Frontal cortex (tissue), 4 donors: ENCODE data around the gene STRIT1. TPM values are rescaled to one million over a fixed set of nuclear protein-coding genes. Genes with fewer than 3 reads are reported as not detected.

Source experiments
- DNase-seq, 2 donors: peaks; one replicate each; pipeline ENCODE4 v3.0.0; 2012; ENCODE audit warnings: low spot score in 2 of 2
- FAIRE-seq: peaks from 2 replicates; lab custom pipeline; 2012; peaks lifted over from hg19 to GRCh38; lab: Jason Lieb, UNC
- total RNA-seq: library from RNA; depleted of rRNA; stranded (reverse); fragments of >200 nt; gene quantifications from one replicate; pipeline ENCODE4 v1.2.3, GENCODE V29; 2014
- donor health status: control.
- donor health status: control.
- donor health status: control.

The STRIT1 gene
- total RNA-seq, 1 donor from 2014 or later, result 0.82 TPM

DNA sequence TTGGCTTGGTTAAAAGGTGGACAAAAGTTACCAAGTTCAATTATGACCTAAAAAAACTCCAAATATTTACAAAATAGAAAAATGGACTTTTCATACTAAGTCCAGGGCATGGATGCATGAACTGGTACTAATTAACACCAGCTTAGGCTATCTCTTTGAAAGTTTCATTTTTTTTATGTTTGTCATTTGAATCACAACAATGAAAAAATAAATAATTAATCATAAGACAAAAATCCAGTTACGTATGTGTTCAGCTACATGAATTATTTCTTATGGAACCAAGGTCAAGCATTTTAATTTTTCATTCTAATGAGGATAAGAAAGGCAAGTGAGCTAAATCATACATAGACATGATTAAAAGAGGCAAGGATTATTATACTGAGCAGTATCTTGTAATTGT is 23.7 kb upstream of the STRIT1 start:
- no peak for FAIRE-seq

GRCh38 chr3:155316426-155316825 is 22.9 kb upstream of the STRIT1 start:
- DNase-seq, result no peak
- FAIRE-seq, result no peak

More for the DNA sequence above, 23.7 kb upstream of the STRIT1 start:
- DNase-seq, result no peak

- FAIRE-seq, result no peak
- DNase-seq, result no peak
Measured at GRCh38 chr3:155313916-155314315, 20.4 kb upstream of the STRIT1 start.

DNA sequence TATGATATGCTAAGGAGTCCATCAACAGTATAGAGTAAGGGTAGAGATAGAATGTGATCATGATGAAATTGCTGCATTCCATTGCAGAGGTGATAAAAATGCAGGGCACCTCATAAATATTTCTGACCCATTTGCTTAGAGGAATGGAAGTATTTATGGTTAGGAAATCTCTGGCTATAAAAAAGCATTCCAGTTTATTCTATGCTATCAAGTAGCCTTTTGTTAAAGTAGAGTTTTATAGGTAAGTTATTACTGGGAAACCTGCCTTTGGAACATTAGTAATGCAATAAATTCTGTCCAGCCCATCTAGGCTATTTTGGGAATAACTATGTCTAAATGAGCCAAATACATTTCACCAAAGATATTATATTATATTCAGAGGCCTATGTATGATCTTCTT is 19.8 kb upstream of the STRIT1 start:
- FAIRE-seq (no peak), DNase-seq (no peak)

- no peak for DNase-seq
- FAIRE-seq, result no peak
Measured at GRCh38 chr3:155312781-155313180, 19.3 kb upstream of the STRIT1 start.

GRCh38 chr3:155309581-155309980 is 16.1 kb upstream of the STRIT1 start:
- DNase-seq (no peak), FAIRE-seq (no peak)

DNA sequence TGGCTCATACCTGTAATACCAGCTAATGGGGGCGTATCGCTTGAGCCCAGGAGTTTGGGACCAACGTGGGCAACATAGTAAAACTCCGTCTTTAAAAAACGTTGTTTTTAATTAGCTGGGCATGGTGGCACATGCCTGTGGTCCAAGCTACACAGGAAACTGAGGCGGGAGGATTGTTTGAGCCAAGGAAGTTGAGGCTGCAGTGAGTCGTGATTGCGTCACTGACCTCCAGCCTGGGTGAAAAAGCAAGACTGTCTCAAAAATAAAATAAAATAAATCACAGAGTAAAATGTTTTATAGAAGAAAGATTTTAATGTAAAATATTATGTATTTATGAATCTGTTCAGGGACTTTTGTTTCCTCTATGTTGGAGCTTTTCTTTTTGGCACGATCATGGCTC is 15.3 kb upstream of the STRIT1 start:
- FAIRE-seq (no peak), DNase-seq (no peak)

DNA sequence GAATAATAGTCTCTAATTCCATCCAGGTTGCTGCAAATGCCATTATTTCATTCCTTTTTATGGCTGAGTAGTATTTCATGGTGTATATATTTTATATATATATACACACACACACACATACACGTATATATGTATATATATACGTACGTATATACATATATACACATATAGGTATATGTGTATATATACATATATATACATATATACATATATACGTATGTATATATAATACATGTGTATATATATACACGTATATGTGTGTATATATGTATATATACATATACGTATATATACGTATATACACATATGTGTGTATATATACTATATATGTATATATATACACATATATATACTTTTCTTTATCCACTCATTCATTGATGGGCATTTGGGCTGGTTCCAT is 13.7 kb upstream of the STRIT1 start:
- FAIRE-seq (peak; percentile 55), DNase-seq (no peak)

- DNase-seq (no peak), FAIRE-seq (no peak)
Measured at GRCh38 chr3:155304394-155304793, 10.9 kb upstream of the STRIT1 start.

- no peak for FAIRE-seq
- no peak for DNase-seq
Measured at GRCh38 chr3:155303540-155304097, 10.1 kb upstream of the STRIT1 start.

DNA sequence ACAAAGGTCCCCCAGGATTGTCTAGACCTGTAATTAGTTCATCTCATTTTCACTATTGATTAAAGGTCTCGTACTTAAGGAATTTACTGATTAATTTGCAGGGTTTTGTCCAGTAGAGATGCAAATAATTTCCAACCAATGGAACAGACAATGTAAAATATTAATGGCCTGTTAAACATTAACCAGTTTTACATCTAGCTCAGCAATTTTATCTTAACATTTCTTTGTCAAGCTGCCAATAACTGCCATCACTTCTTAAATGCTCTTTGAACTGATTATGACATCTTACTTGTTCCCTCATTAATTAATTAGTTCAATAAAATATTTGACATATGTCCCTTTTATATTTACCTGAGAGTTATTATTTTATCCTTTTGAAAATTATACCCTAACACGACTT is 9.4 kb upstream of the STRIT1 start:
- no peak for FAIRE-seq

GRCh38 chr3:155302481-155302880 is 9.0 kb upstream of the STRIT1 start:
- DNase-seq (no peak), FAIRE-seq (no peak)

More for the DNA sequence above, 9.4 kb upstream of the STRIT1 start:
- no peak for DNase-seq

DNA sequence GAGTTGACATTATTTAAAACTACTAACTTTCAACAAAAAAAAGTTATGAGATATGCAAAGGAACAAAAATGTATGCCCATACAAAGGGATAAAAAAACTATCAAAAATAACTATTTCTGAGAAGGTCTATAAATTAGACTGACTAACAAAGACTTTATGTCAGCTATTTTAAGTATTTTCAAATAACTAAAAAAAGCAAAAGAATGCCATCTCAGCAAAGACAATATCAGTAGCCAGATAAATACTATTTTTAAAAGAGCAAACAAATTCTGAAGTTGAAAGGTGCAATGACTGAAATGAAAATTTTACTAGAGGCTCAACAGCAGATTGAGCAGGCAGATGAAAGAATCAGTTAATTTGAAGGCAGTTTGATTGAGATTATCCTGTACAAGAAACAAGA is 3.6 kb upstream of the STRIT1 start:
- FAIRE-seq (no peak), DNase-seq (no peak)

DNA sequence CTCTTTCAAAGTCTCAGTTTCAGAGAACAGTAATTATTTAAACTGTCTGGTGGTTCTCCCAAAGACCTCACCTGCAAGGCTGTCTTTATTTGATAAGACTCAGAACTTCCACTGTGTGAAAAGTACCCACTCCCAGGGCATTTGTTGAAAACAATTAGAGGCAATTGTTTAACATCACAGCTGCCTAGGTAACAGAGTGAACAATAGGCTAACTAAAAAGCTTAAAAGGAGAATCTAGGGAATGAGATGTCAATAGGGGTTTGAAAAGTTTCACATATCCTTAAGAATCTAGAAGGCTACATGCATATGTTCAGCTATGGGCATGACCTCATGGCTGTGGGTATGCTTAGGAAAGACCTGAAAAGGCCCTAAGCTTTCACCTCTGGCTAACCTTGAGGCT is 2.9 kb upstream of the STRIT1 start:
- FAIRE-seq (no peak), DNase-seq (no peak)

GRCh38 chr3:155292693-155293092 is 790 bp downstream of the STRIT1 start:
- FAIRE-seq (peak; percentile 15), DNase-seq (no peak)

GRCh38 chr3:155292133-155292532 is 1.4 kb downstream of the STRIT1 start:
- no peak for DNase-seq
- FAIRE-seq, result no peak

GRCh38 chr3:155286736-155287135 is 6.7 kb downstream of the STRIT1 start:
- FAIRE-seq, result no peak

GRCh38 chr3:155285936-155286335 is 7.5 kb downstream of the STRIT1 start:
- FAIRE-seq, result no peak
- DNase-seq, result no peak

More at GRCh38 chr3:155286736-155287135, 6.7 kb downstream of the STRIT1 start:
- no peak for DNase-seq

DNA sequence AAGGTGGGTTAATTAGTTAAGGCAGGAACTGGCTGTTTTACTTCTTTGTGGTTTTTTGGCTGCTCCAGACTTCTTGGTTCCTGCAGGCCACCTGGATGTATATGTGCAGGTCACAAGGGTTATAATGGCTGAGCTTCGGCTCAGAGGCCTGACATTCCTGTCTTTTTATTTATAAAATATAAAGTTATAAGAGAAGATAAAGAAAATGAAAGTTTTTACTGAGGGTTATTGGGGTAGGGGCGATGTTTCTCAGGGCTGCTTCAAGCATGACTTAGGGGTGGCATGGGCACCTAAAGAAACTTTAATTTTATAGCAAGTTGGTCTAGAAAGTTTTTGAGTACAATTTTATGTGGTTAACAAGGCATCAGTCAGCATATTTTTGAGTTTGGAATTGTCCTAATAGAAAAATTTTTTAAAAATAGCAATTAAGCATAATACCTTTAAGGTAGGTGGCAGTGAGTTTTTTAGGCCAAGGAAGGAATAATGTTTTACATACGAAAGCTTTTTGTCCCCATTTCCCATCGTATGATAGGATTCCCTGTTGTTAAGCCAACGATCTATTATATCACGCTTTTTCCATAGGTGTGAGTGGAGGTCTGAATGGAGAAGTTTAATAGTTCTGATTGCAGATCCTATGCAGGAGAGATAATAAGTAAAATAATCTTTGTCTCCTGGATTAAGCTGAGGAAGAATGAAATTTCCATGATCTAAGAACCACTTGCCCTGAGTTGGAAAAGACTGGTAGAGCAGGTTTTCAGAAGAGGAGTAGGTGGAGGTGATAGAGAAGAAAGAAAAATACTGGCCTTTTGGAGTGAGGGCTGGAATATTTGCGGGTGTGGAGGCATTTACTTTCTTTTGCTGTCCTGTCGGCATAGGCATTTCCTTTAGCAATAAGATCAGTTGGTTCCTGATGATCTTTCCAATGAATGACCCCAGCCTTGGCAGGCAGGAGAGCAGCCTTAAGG is 10.1 kb downstream of the STRIT1 start:
- no peak for FAIRE-seq
- DNase-seq, result no peak

DNA sequence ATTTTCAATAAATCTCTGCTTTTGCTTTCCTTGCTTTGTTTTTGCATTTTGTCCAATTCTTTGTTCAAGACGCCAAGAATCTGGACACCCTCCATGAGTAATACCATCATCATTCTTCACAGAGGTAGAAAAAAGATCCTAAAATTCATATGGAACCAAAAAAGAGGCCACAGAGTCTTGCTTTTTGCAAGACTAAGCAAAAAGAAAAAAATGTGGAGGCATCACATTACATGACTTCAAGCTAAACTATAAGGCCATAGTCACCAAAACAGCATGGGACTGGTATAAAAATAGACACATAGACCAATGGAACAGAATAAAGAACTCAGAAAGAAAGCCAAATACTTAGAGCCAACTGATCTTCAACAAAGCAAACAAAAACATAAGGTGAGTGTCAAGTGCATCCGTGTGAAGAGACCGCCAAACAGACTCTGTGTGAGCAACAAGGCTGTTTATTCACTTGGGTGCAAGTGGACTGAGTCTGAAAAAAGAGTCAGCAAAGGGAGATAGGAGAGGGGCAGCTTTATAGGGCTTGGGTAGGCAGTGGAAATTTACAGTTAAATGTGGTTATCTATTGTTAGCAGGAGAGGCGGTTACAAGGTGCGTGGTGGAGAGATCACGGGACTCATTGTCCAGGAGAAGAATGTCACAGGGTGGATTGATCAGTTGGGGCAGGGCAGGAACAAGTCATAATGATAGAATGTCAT is 10.9 kb downstream of the STRIT1 start:
- FAIRE-seq, result no peak
- DNase-seq, result no peak

DNA sequence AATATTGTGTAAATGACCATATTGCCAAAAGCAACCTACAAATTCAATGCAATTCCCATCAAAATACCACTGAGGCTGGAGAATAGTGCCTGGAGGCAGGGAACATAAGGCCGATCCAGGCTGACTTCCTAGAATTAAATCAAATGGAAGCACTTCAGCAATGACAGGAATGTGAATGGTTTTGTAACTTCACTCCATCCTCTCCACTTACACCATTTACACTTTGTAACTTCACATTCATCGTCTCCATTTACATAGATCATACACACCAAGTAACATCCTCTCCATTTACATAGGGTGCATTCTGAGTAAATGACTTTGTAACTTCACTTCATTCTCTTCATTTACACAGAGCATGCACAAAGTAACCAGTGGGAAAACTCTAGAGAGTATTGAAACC is 11.6 kb downstream of the STRIT1 start:
- FAIRE-seq (no peak), DNase-seq (no peak)
